Measurements from ENCODE around the gene RAB3B. TPM values are rescaled to one million over a fixed set of nuclear protein-coding genes. Genes with fewer than 3 reads are reported as not detected.
A peak's percentile ranks its signal among the peaks of the same experiment; 100 is the strongest.

The RAB3B gene
- total and polyA plus RNA-seq, 9 of the 15 experiments (the other 6 are each of a cell fraction or from before 2014, with no cell fraction given): 0.07 to 0.47 (median 0.27) TPM

- Histone ChIP-seq H3K27ac (ENCODE audit: extremely low read depth, low read depth, low read length) (no peak overlapping the region), H3K4me1 (replicated peaks in 1 of 2; ENCODE audit: control insufficient read depth in 2 of 2, insufficient read depth in 2 of 2, low read length in 2 of 2) (peaks cover 8 to 44% of the 10 kb centered on the region in 2 experiments; a peak in 4 of 5 replicates), H4K20me1 (replicated peaks; ENCODE audit: control insufficient read depth, insufficient read depth, low read length) (no peaks in the 10 kb centered on the region), H3K27me3 (ENCODE audit: control insufficient read depth in 2 of 2, insufficient read depth in 2 of 2, low read length in 2 of 2) (0 out of 5 replicates have a peak, but pooled peaks cover 0 to 7% of the 10 kb centered on the region in 2 experiments), H3K9ac (ENCODE audit: insufficient read depth in 1 of 2, low read depth in 2 of 2, low read length in 2 of 2) (no peak overlapping the region), H3K4me2 (ENCODE audit: insufficient read depth, low read length) (no peak overlapping the region), H3K9me3 (replicated peaks; ENCODE audit: control insufficient read depth, insufficient read depth, low read depth, low read length) (no peaks in the 10 kb centered on the region), H3K79me2 (ENCODE audit: control insufficient read depth, insufficient read depth, low read length) (no peaks in the 10 kb centered on the region), H3K4me3 (no peak overlapping the region), H3K9me1 (ENCODE audit: control insufficient read depth, insufficient read depth, low read length) (no peaks in the 10 kb centered on the region), H2AFZ (ENCODE audit: low read depth, low read length) (peak overlapping the region; percentile 73), H3K36me3 (ENCODE audit: control insufficient read depth, insufficient read depth, low read length) (no peaks in the 10 kb centered on the region)
- 25% methylated on average over 8 of the region's 8 CpGs for WGBS (ENCODE audit: insufficient coverage, low coverage, missing lambda C conversion rate)
- FAIRE-seq: no peak
- ChIA-PET CTCF (ENCODE audit: low intra/inter-chr PET ratio) (no interaction called here), POLR2A (interaction anchor here (0.7 to 1.7 kb wide), 7 partner anchors 10 to 87 kb away, joined by 3 to 5 read pairs (median 4); no protein-coding TSS in a partner anchor)
- no peak for DNase-seq (ENCODE audit: extremely low read depth in 1 of 4, low spot score in 3 of 4)
- in situ Hi-C loops (cut with MboI): no loop called here
- BruUV-seq (replicated peaks): no TSS peak
- ATAC-seq: no peak
- intact Hi-C loops (cut with micrococcal nuclease): no loop called here
- TF ChIP-seq SIN3A (IDR thresholded peaks at IDR 0.05; ENCODE audit: borderline replicate concordance in 2 of 2, control insufficient read depth in 1 of 2, low read depth in 2 of 2, low read length in 2 of 2) (no peak), ZFPM2 (CRISPR knock-in tag; IDR thresholded peaks at IDR 0.05) (no peak), CBX8 (IDR thresholded peaks at IDR 0.05; ENCODE audit: borderline replicate concordance, extremely low read depth, low read depth, low read length, poor library complexity, severe bottlenecking) (no peak), GMEB1 (CRISPR knock-in tag; IDR thresholded peaks at IDR 0.05) (0 out of 2 replicates have a peak, but pooled peaks have one; percentile 30), KLF6 (CRISPR knock-in tag; IDR thresholded peaks at IDR 0.05; ENCODE audit: borderline replicate concordance) (no peak), ERF (CRISPR knock-in tag; IDR thresholded peaks at IDR 0.05) (no peak), MIER1 (IDR thresholded peaks at IDR 0.05; ENCODE audit: low read depth) (no peak), ARID3B (CRISPR knock-in tag; IDR thresholded peaks at IDR 0.05; ENCODE audit: borderline replicate concordance) (0 out of 2 replicates have a peak, but pooled peaks have one; percentile 28), PHTF2 (CRISPR knock-in tag; IDR thresholded peaks at IDR 0.05) (no peak), THRAP3 (IDR thresholded peaks at IDR 0.05; ENCODE audit: borderline replicate concordance) (no peak), IRF1 (CRISPR knock-in tag; IDR thresholded peaks at IDR 0.05; ENCODE audit: borderline replicate concordance) (no peak), PHF8 (IDR thresholded peaks at IDR 0.05; ENCODE audit: borderline replicate concordance, low read length) (no peak), L3MBTL2 (IDR thresholded peaks at IDR 0.05) (no peak), ZNF224 (CRISPR knock-in tag; IDR thresholded peaks at IDR 0.05) (no peak)
Measured at GRCh38 chr1:51956528-51957509, 33.7 kb downstream of the RAB3B start.
